A673 (cell line): Measurements from ENCODE around the gene TACC2. TPM values are rescaled to one million over a fixed set of nuclear protein-coding genes. Genes with fewer than 3 reads are reported as not detected.

Source experiments
- BruUV-seq: library from RNA; stranded (reverse); fragments of 400-500 nt; replicated peaks from 2 replicates; lab custom pipeline; 2021; lab: Mats Ljungman, UMichigan
- CTCF ChIA-PET: fragments of 300-600 bp; sonication (Branson Sonifier 250); formaldehyde crosslinking; loops from one replicate; lab custom pipeline; 2022; ENCODE audit warnings: antibody characterized with exemption; lab: Charles Lee
- POLR2A ChIA-PET: fragments of 300-600 bp; sonication (Branson Sonifier 250); formaldehyde crosslinking; loops from one replicate; lab custom pipeline; 2022; ENCODE audit warnings: antibody characterized with exemption; ENCODE audit not compliant: low non-redundant PET; lab: Charles Lee
- DNase-seq: peaks from one replicate; pipeline ENCODE4 v3.0.0-alpha.2; 2015; ENCODE audit warnings: low spot score
- H3K27ac ChIP-seq: fragments of 200-600 bp; sonication (generic); 2 replicates; pipeline ENCODE4 v1.5.1; 2016; ENCODE audit warnings: mixed run types, low read depth, mild to moderate bottlenecking, mixed read lengths, antibody characterized with exemption, low read length; ENCODE audit not compliant: poor library complexity, severe bottlenecking
- H3K27me3 ChIP-seq: fragments of 200-600 bp; sonication (generic); replicated peaks from 2 replicates; pipeline ENCODE4 v1.6.1; 2017; ENCODE audit warnings: mixed run types, low read depth, mild to moderate bottlenecking, mixed read lengths, antibody characterized with exemption, low read length; ENCODE audit not compliant: insufficient read depth, poor library complexity
- H3K36me3 ChIP-seq: fragments of 200-600 bp; sonication (generic); 2 replicates; pipeline ENCODE4 v1.6.1; 2016; ENCODE audit warnings: mixed run types, mild to moderate bottlenecking, mixed read lengths, antibody characterized with exemption, low read length; ENCODE audit not compliant: insufficient read depth, poor library complexity, severe bottlenecking
- H3K4me1 ChIP-seq: fragments of 200-600 bp; sonication (generic); 2 replicates; pipeline ENCODE4 v1.6.1; 2017; ENCODE audit warnings: mixed run types, mild to moderate bottlenecking, mixed read lengths, antibody characterized with exemption, low read length; ENCODE audit not compliant: insufficient read depth, poor library complexity, severe bottlenecking
- H3K4me3 ChIP-seq: fragments of 200-600 bp; sonication (generic); 2 replicates; pipeline ENCODE4 v1.5.1; 2016; ENCODE audit warnings: low read depth, mixed run types, mild to moderate bottlenecking, mixed read lengths, low read length; ENCODE audit not compliant: poor library complexity, severe bottlenecking
- H3K9me3 ChIP-seq: fragments of 200-600 bp; sonication (generic); 2 replicates; pipeline ENCODE4 v1.6.1; 2016; ENCODE audit warnings: mixed run types, low read depth, mild to moderate bottlenecking, mixed read lengths, antibody characterized with exemption, low read length; ENCODE audit not compliant: poor library complexity, severe bottlenecking
- EZH2 ChIP-seq: fragments of 200-600 bp; sonication (generic); IDR thresholded peaks from 2 replicates; pipeline ENCODE4 v1.6.1; 2017; ENCODE audit warnings: borderline replicate concordance, low read depth, mild to moderate bottlenecking, mixed read lengths, antibody characterized with exemption, low read length; ENCODE audit not compliant: poor library complexity, severe bottlenecking
- intact Hi-C: fragments of 100-400 bp; cut with micrococcal nuclease; formaldehyde crosslinking; loops from one replicate; pipeline ENCODE4 v1.10.0; 2022; ENCODE audit not compliant: unreplicated experiment
- total RNA-seq: library from RNA; stranded (reverse); gene quantifications from 2 replicates; pipeline ENCODE4 v1.2.3, GENCODE V29; 2021
- TF ChIP-seq, protein P1 (sequence below): fragments of 300-800, 200-600 bp; sonication (generic); conservative IDR thresholded peaks from 2 replicates; pipeline ENCODE4 v1.5.1; 2017; ENCODE audit warnings: low read depth, mild to moderate bottlenecking, antibody characterized with exemption, low read length, moderate library complexity, mixed read lengths

TACC2 gene
- total RNA-seq, 1 experiment from 2014 or later: 0.62 TPM

DNA sequence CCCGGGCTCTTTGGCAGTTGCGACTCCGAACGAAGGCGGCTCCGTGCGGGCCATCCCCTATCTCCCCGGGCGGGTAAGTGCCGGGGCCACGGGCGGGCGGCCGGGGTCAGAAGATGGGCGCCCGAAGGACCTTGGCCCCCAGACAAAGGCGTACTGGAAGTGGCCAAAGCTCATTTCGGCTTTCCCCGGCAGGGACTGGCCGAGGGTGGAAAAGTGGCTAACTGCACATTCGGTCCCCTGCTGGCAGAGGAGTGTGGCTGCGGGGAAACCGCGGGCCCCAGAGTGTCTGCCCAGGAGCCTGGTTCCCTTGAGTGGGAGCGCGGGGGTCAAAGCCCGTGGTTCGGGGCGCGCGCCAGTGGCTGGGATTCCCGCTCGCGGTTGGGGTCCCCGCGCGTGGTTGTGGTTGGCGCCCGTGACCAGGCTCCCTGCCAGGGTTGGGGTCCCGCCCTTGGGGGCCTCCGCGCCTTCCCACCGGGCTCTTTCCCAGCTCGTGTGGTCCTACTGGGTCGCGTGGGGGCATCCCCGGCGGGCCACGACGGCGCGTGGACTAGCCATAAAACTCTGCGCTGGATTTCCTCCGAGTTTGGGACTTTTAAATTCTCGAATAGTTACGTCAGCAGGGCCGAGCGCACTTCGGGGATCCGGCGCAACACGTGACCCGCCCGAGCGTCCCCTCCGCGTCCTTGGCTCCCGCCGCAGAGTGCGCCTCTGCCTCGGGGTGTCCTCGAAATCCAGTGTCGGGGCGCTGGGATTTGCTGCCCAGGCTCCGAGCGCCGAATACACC is 124.4 kb downstream of the TACC2 start:
- Histone ChIP-seq H3K4me1 (peaks cover 5% of the 10 kb centered on the region), H3K36me3 (no peaks in the 10 kb centered on the region), H3K27ac (no peak overlapping the region), H3K27me3 (peaks cover 63% of the 10 kb centered on the region), H3K4me3 (peak overlapping the region; percentile 46), H3K9me3 (no peaks in the 10 kb centered on the region)
- no TSS peak for BruUV-seq
- peak; percentile 18 for DNase-seq
- ChIA-PET POLR2A (interaction anchor here (0.8 kb wide), 1 partner anchor 1625 kb away, joined by 3 read pairs; no protein-coding TSS in a partner anchor), CTCF (no interaction called here)
- intact Hi-C loops: no loop called here
- peak; percentile 80 for TF ChIP-seq EZH2
- TF ChIP-seq, protein P1, sequence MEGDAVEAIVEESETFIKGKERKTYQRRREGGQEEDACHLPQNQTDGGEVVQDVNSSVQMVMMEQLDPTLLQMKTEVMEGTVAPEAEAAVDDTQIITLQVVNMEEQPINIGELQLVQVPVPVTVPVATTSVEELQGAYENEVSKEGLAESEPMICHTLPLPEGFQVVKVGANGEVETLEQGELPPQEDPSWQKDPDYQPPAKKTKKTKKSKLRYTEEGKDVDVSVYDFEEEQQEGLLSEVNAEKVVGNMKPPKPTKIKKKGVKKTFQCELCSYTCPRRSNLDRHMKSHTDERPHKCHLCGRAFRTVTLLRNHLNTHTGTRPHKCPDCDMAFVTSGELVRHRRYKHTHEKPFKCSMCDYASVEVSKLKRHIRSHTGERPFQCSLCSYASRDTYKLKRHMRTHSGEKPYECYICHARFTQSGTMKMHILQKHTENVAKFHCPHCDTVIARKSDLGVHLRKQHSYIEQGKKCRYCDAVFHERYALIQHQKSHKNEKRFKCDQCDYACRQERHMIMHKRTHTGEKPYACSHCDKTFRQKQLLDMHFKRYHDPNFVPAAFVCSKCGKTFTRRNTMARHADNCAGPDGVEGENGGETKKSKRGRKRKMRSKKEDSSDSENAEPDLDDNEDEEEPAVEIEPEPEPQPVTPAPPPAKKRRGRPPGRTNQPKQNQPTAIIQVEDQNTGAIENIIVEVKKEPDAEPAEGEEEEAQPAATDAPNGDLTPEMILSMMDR: 0 out of 2 replicates have a peak, but pooled peaks have one; percentile 26

DNA sequence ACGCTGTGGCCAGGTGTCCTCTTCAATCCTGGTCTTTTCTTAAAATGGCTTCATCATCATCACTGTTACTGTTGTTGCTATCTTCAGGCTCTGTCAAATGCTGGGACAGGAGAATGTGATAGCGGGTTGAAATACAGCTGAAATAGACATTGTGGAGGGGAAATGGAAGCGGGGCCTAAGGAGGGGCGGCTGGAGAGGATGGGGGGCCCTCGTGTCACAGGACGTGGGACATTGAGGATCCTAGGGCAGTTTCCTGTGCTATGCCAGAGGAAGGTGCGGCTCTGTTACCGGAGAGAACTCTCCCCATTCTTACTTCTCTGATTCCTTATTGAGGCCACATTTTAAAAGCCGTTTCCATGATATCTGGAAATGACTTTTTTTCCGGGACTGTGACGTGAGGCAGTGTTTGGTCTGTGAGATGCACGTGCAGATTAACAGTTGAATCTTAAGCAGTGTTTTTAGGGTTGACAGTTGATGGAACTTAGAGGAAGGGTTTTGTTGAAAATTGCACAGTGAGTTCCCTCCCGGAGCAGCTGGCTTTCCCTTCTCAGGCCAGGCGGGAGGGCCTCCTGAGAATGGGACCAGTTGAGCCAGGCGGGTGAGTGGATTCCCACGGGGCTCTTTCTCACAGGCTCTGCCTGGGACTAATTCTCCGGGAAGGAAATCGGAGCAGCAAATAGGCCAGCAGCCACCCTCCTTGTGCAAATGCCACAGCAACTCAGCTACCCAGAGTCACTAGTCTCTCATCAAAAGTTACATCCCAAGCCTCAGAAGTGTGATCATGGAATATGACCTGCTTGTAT is 125.2 kb downstream of the TACC2 start:
- no peak overlapping the region for H3K27ac ChIP-seq
- BruUV-seq: no TSS peak
- no peaks in the 10 kb centered on the region for H3K9me3 ChIP-seq
- CTCF ChIA-PET: no interaction called here
- POLR2A ChIA-PET: no interaction called here
- TF ChIP-seq, protein P1: no peak
- no peak for TF ChIP-seq EZH2
- DNase-seq: no peak
- H3K4me3 ChIP-seq: peak overlapping the region; percentile 46
- peaks cover 63% of the 10 kb centered on the region for H3K27me3 ChIP-seq
- no peaks in the 10 kb centered on the region for H3K36me3 ChIP-seq
- H3K4me1 ChIP-seq: peaks cover 5% of the 10 kb centered on the region
- intact Hi-C loops: no loop called here

DNA sequence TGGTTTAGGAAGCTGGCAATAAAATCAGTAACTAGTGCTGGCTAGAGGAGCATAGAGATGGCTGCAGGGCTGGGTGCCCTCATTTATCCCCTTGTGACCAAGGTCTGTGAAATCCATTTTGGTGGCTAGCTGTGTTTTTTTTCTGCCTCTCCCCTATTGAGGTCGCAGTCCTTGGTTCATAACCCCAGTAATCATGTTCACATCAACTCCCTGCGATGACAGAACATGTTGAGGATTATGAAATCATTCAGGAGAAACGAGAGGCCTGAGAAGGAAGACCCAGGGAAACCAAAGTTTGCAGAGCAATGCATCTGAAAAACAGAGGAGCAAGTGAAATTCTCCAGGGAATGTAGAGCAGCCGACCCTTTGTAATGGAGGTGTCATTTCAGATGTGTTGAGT is 126.9 kb downstream of the TACC2 start:
- no peaks in the 10 kb centered on the region for H3K9me3 ChIP-seq
- no peak for DNase-seq
- peaks cover 5% of the 10 kb centered on the region for H3K4me1 ChIP-seq
- BruUV-seq: no TSS peak
- intact Hi-C loops: no loop called here
- CTCF ChIA-PET: no interaction called here
- no peak overlapping the region for H3K27ac ChIP-seq
- POLR2A ChIA-PET: no interaction called here
- no peak for TF ChIP-seq EZH2
- TF ChIP-seq, protein P1: no peak
- H3K36me3 ChIP-seq: no peaks in the 10 kb centered on the region
- no peak overlapping the region for H3K4me3 ChIP-seq
- peaks cover 52% of the 10 kb centered on the region for H3K27me3 ChIP-seq
